Body of pancreas (tissue), 4 donors: ENCODE data around the gene ZNF729. TPM values are rescaled to one million over a fixed set of nuclear protein-coding genes. Genes with fewer than 3 reads are reported as not detected.

ENCODE experiments used
- ATAC-seq: fragments of 150-250 bp; one replicate; pipeline ENCODE4 v1.9.1; 2016
- DNase-seq, 4 donors: peaks; one replicate each; pipeline ENCODE4 v3.0.0-alpha.2; 2019
- H3K27ac ChIP-seq, 4 donors: fragments of 200-600 bp; sonication (generic); 1 replicate in 3 of 4; 2 replicates in 1 of 4; pipeline versions ENCODE4 v1.5.1 to v1.6.1; 2016 to 2019; ENCODE audit warnings: mild to moderate bottlenecking in 1 of 4, mixed read lengths in 1 of 4, moderate library complexity in 1 of 4
- H3K27me3 ChIP-seq, 2 donors: fragments of 200-600 bp; sonication (generic); one replicate each; pipeline ENCODE4 v1.6.0; 2016; ENCODE audit warnings: mild to moderate bottlenecking in 1 of 2
- H3K36me3 ChIP-seq, 2 donors: fragments of 200-600 bp; sonication (generic); replicated peaks in 1 of 2; 2 replicates each; pipeline ENCODE4 v1.5.1; 2016; ENCODE audit warnings: low read depth in 2 of 2; ENCODE audit not compliant: insufficient read depth in 1 of 2
- H3K4me1 ChIP-seq: fragments of 200-600 bp; sonication (generic); one replicate; pipeline ENCODE4 v1.6.0; 2016
- H3K4me3 ChIP-seq, 2 donors: fragments of 200-600 bp; sonication (generic); 1 replicate in 1 of 2; 2 replicates in 1 of 2; pipeline ENCODE4 v1.5.1; 2016 to 2019
- H3K9me3 ChIP-seq, 3 donors: fragments of 200-600 bp; sonication (generic); 1 replicate in 2 of 3; 2 replicates in 1 of 3; pipeline ENCODE4 v1.5.1; 2016
- POLR2A ChIP-seq, 3 donors: fragments of 450-650 bp; IDR thresholded peaks; one replicate each; pipeline ENCODE4 v1.6.1; 2016; ENCODE audit warnings: antibody characterized with exemption in 3 of 3, mild to moderate bottlenecking in 2 of 3
- WGBS, 2 donors: methylation state at CpG; one replicate each; pipeline ENCODE4 v1.1.5; 2017; 5-methylcytosine and 5-hydroxymethylcytosine counted together
- intact Hi-C: fragments of 100-400 bp; cut with DNase I; formaldehyde crosslinking; loops from one replicate; pipeline ENCODE4 v1.15.1; 2023
- small RNA-seq: library from RNA; depleted of rRNA; stranded (forward); fragments of <200 nt; gene quantifications from one replicate; pipeline ENCODE3, GENCODE V24; 2016
- total RNA-seq, 2 donors: library from RNA; depleted of rRNA; stranded (reverse); fragments of >200 nt; gene quantifications; one replicate each; pipeline ENCODE4 v1.1.0, GENCODE V29; 2016
- TF ChIP-seq, protein P1 (sequence below), 7 experiments: fragments of 450-650 bp in 4 of 7; fragments of 200-600 bp in 3 of 7; sonication (generic) in 3 of 7; IDR thresholded peaks; one replicate each; pipeline ENCODE4 v1.5.1; 2016 to 2019; ENCODE audit warnings: antibody characterized with exemption in 7 of 7

Gene ZNF729
- total RNA-seq, 2 donors from 2014 or later: not detected

DNA sequence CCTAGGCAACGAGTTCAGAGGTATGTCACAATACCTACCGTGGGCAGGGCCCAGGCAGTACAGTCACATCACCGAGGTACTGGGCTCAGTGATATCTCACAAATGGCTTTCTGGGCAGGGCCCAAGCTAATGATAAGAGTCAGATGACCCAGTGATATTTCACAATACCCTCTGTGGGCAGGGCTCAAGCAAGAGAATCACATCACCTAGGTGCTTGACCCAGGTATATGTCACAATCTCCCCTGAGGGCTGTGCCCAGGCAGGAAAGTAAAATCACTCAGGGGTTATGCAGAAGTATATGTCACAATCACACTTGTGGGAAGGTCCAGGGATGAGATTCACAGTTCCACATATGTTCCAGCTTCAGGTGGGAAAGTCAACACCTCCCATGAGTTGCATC is 45.3 kb downstream of the ZNF729 start:
- intact Hi-C loops: no loop called here
- Histone ChIP-seq H3K4me3 (no peak overlapping the region), H3K27ac (no peak overlapping the region), H3K9me3 (peaks cover 0 to 5% (median 0%) of the 10 kb centered on the region in 3 donors), H3K4me1 (no peaks in the 10 kb centered on the region), H3K27me3 (no peaks in the 10 kb centered on the region), H3K36me3 (no peaks in the 10 kb centered on the region)
- DNase-seq (no peak), ATAC-seq (no peak)
- WGBS, 2 donors: 68 to 77% methylated on average over 3 of the region's 3 CpGs
- TF ChIP-seq, protein P1, sequence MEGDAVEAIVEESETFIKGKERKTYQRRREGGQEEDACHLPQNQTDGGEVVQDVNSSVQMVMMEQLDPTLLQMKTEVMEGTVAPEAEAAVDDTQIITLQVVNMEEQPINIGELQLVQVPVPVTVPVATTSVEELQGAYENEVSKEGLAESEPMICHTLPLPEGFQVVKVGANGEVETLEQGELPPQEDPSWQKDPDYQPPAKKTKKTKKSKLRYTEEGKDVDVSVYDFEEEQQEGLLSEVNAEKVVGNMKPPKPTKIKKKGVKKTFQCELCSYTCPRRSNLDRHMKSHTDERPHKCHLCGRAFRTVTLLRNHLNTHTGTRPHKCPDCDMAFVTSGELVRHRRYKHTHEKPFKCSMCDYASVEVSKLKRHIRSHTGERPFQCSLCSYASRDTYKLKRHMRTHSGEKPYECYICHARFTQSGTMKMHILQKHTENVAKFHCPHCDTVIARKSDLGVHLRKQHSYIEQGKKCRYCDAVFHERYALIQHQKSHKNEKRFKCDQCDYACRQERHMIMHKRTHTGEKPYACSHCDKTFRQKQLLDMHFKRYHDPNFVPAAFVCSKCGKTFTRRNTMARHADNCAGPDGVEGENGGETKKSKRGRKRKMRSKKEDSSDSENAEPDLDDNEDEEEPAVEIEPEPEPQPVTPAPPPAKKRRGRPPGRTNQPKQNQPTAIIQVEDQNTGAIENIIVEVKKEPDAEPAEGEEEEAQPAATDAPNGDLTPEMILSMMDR (IDR thresholded peaks at IDR 0.05): no peak
- TF ChIP-seq POLR2A (IDR thresholded peaks at IDR 0.05): no peak

DNA sequence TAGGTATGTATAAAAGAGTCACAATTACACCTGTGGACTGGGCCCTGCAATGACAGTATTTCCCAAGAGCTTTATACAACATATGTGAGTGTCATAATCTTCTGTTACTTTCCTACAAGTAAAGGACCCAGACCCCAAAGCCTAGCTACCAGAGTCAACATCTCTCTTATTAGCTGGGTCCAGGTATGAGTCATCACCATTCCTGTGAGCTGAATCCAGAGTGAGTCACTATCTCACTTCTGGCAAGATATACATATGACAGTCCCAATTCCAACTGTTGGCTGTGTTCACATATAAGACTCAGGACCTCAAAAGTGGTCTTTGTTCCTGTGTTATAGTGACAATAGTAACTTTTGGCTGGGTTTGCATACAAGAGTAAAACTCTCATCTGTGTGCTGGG is 46.7 kb downstream of the ZNF729 start:
- no peaks in the 10 kb centered on the region for H3K9me3 ChIP-seq
- H3K4me1 ChIP-seq: no peaks in the 10 kb centered on the region
- no peaks in the 10 kb centered on the region for H3K36me3 ChIP-seq
- no peaks in the 10 kb centered on the region for H3K27me3 ChIP-seq
- H3K4me3 ChIP-seq: no peak overlapping the region
- TF ChIP-seq, protein P1 (IDR thresholded peaks at IDR 0.05): no peak
- TF ChIP-seq POLR2A (IDR thresholded peaks at IDR 0.05): no peak
- no peak for ATAC-seq
- no peak overlapping the region for H3K27ac ChIP-seq
- DNase-seq: no peak
- intact Hi-C loops: no loop called here

DNA sequence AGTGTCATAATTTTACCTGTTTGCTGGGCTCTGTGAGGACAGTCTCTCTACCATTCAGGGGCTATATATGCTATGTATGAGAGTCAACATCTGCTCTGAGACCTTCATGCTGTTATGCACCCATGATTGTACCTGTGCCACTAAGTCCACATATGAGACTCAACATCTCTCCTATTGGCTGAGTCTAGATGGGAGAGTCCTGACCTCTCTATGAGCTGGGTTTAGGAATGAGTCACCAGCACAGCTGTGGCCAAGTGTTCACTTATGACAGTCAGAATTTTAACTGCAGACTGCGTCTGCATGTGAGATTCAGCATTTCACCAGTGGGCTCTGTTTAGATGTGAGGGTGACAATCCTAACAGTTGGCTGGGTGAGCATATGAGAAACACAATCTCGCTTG is 49.5 kb downstream of the ZNF729 start:
- ATAC-seq (no peak), DNase-seq (no peak)
- Histone ChIP-seq H3K27ac (no peak overlapping the region), H3K9me3 (no peaks in the 10 kb centered on the region), H3K27me3 (no peaks in the 10 kb centered on the region), H3K4me1 (no peaks in the 10 kb centered on the region), H3K4me3 (no peak overlapping the region), H3K36me3 (no peaks in the 10 kb centered on the region)
- 56 to 64% methylated on average over 2 of the region's 2 CpGs for WGBS, 2 donors
- intact Hi-C loops: no loop called here
- TF ChIP-seq, protein P1 (IDR thresholded peaks at IDR 0.05): no peak
- TF ChIP-seq POLR2A (IDR thresholded peaks at IDR 0.05): no peak

DNA sequence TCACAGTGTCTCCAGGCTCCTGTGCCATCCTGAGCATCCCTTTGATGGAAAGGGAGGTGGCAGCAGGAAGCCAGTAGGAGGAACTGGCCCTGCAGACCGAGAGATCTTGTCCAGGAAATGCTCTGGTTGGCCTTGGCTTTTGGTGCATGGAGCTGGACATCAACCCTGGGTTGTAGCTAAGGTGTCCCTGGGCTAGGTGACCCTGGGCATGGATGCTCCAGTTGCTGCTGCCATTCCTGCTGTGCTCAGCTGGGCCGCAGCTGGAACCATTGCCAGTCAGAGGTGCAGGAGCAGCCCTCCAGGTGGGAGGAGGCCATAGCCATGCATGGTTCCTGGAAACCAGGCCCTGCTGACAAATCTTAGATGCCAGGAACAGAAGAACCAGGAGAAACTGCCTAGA is 68.4 kb downstream of the ZNF729 start:
- no peak overlapping the region for H3K4me3 ChIP-seq
- no peak for ATAC-seq
- DNase-seq: no peak
- H3K36me3 ChIP-seq: no peaks in the 10 kb centered on the region
- H3K27me3 ChIP-seq: no peaks in the 10 kb centered on the region
- TF ChIP-seq, protein P1 (IDR thresholded peaks at IDR 0.05): no peak
- TF ChIP-seq POLR2A (IDR thresholded peaks at IDR 0.05): no peak
- peaks cover 0 to 7% (median 0%) of the 10 kb centered on the region in 3 donors for H3K9me3 ChIP-seq
- H3K4me1 ChIP-seq: no peaks in the 10 kb centered on the region
- 31 to 40% methylated on average over 1 to 2 of the region's 2 CpGs for WGBS, 2 donors
- intact Hi-C loops: no loop called here
- H3K27ac ChIP-seq: no peak overlapping the region

Small RNA genes within 50 kb of the gene (small RNA-seq; reads per million reads assigned to genes)
- gene AC011494.1: not detected

Other genes starting within 250 kb of the ZNF729 start
- gene ZNF257, start 234.0 kb upstream of the ZNF729 start, total RNA-seq: under 1 TPM; 0.33 to 0.78 TPM
- gene ZNF676, start 89.5 kb upstream of the ZNF729 start, total RNA-seq: 1 to 10 TPM in 1 of 2 donors, under 1 TPM in 1; 0.78 to 8.6 TPM
- 10 to 100 TPM in 1 of 2 donors, under 1 TPM in 1; 0.26 to 30.0 TPM for gene ZNF98, start 135.9 kb downstream of the ZNF729 start, total RNA-seq